ENCODE data around the gene PRRC2B.

GRCh38 chr9:131391020-131391419, 2.9 kb upstream of the PRRC2B start:
- TF ChIP-seq CTCF (IDR thresholded peaks at IDR 0.05) (no peak), POLR2AphosphoS5 (IDR thresholded peaks at IDR 0.05) (no peak)
